GM23338 (cell line): ENCODE measurements around the gene CYRIA. TPM values are rescaled to one million over a fixed set of nuclear protein-coding genes. Genes with fewer than 3 reads are reported as not detected.

Experiments
- ATAC-seq: fragments of 200-7000 bp; cut with Tn5 transposase; 3 replicates; pipeline ENCODE4 v1.9.1; 2020
- DNase-seq: peaks from one replicate; pipeline ENCODE4 v3.0.0-alpha.2; 2015; ENCODE audit warnings: low spot score
- H2AFZ ChIP-seq: fragments of 200-600 bp; sonication (generic); 2 replicates; pipeline ENCODE4 v1.8.0; 2016; ENCODE audit warnings: antibody characterized with exemption, mild to moderate bottlenecking, moderate library complexity
- H3F3A ChIP-seq: fragments of 200-600 bp; sonication (generic); replicated peaks from 2 replicates; pipeline ENCODE4 v1.8.0; 2017; ENCODE audit warnings: antibody characterized with exemption, mixed run types, low read depth
- H3K27ac ChIP-seq: fragments of 200-600 bp; sonication (generic); 2 replicates; pipeline ENCODE4 v1.6.1; 2016; ENCODE audit warnings: low read depth
- H3K27me3 ChIP-seq: fragments of 200-600 bp; sonication (generic); 2 replicates; pipeline ENCODE4 v1.8.0; 2016; ENCODE audit warnings: mild to moderate bottlenecking, mixed run types, moderate library complexity; ENCODE audit not compliant: insufficient read depth
- H3K36me3 ChIP-seq: fragments of 200-600 bp; sonication (generic); 2 replicates; pipeline ENCODE4 v1.8.0; 2016; ENCODE audit warnings: mild to moderate bottlenecking; ENCODE audit not compliant: insufficient read depth
- H3K4me1 ChIP-seq: fragments of 200-600 bp; sonication (generic); 2 replicates; pipeline ENCODE4 v1.8.0; 2016; ENCODE audit warnings: mild to moderate bottlenecking, moderate library complexity; ENCODE audit not compliant: insufficient read depth
- H3K4me2 ChIP-seq: fragments of 200-600 bp; sonication (generic); 2 replicates; pipeline ENCODE4 v1.7.1; 2017; ENCODE audit warnings: mixed run types
- H3K4me3 ChIP-seq: fragments of 200-600 bp; sonication (generic); 2 replicates; pipeline ENCODE4 v1.6.1; 2016; ENCODE audit warnings: mixed run types
- H3K79me2 ChIP-seq: fragments of 200-600 bp; sonication (generic); replicated peaks from 2 replicates; pipeline ENCODE4 v1.8.0; 2017; ENCODE audit warnings: mild to moderate bottlenecking; ENCODE audit not compliant: insufficient read depth
- H3K9me2 ChIP-seq: fragments of 200-600 bp; sonication (generic); 2 replicates; pipeline ENCODE4 v1.8.0; 2017; ENCODE audit not compliant: insufficient read depth
- H4K20me1 ChIP-seq: fragments of 200-600 bp; sonication (generic); replicated peaks from 2 replicates; pipeline ENCODE4 v1.8.0; 2017; ENCODE audit warnings: mild to moderate bottlenecking; ENCODE audit not compliant: insufficient read depth
- H3K27ac Mint-ChIP-seq: 2 replicates; pipeline ENCODE4 v1.8.0; 2020; ENCODE audit warnings: inconsistent platforms, mild to moderate bottlenecking, moderate library complexity, mixed read lengths
- H3K27me3 Mint-ChIP-seq: 3 replicates; pipeline ENCODE4 v1.8.0; 2022; ENCODE audit warnings: low read depth, mild to moderate bottlenecking, moderate library complexity, mixed read lengths, inconsistent platforms; ENCODE audit not compliant: insufficient read depth, poor library complexity
- H3K36me3 Mint-ChIP-seq: 3 replicates; pipeline ENCODE4 v1.8.0; 2021; ENCODE audit warnings: low read depth, mild to moderate bottlenecking, inconsistent platforms, moderate library complexity, mixed read lengths
- H3K4me1 Mint-ChIP-seq: 3 replicates; pipeline ENCODE4 v1.8.0; 2020; ENCODE audit warnings: mild to moderate bottlenecking, inconsistent platforms, mixed read lengths
- H3K4me3 Mint-ChIP-seq: 3 replicates; pipeline ENCODE4 v1.8.0; 2021; ENCODE audit warnings: moderate library complexity, mild to moderate bottlenecking, inconsistent platforms, mixed read lengths
- H3K9me3 Mint-ChIP-seq: 3 replicates; pipeline ENCODE4 v1.8.0; 2020; ENCODE audit warnings: moderate library complexity, mild to moderate bottlenecking, inconsistent platforms, mixed read lengths
- ETS1 ChIP-seq: IDR thresholded peaks from 2 replicates; pipeline ENCODE4 v1.6.1; 2016; ENCODE audit warnings: antibody characterized with exemption
- EZH2 ChIP-seq: fragments of 200-600 bp; sonication (generic); IDR thresholded peaks from one replicate; pipeline ENCODE4 v1.8.0; 2017; ENCODE audit warnings: antibody characterized with exemption, mild to moderate bottlenecking, low read depth; ENCODE audit not compliant: unreplicated experiment
- JUNB ChIP-seq: IDR thresholded peaks from one replicate; pipeline ENCODE4 v1.6.1; 2016; ENCODE audit warnings: antibody characterized with exemption; ENCODE audit not compliant: unreplicated experiment
- POLR2AphosphoS5 ChIP-seq: IDR thresholded peaks from 2 replicates; pipeline ENCODE4 v1.6.1; 2016; ENCODE audit warnings: antibody characterized with exemption, low read depth
- REST ChIP-seq: IDR thresholded peaks from one replicate; pipeline ENCODE4 v1.6.1; 2018; ENCODE audit warnings: antibody characterized with exemption; ENCODE audit not compliant: unreplicated experiment
- STAT1 ChIP-seq: IDR thresholded peaks from one replicate; pipeline ENCODE4 v1.6.1; 2016; ENCODE audit warnings: antibody characterized with exemption; ENCODE audit not compliant: unreplicated experiment
- ZNF114 ChIP-seq: fragments of 250-450 bp; sonication (Bioruptor Pico); IDR thresholded peaks from 2 replicates; pipeline ENCODE4 v1.5.0; 2020; ENCODE audit warnings: mild to moderate bottlenecking, moderate library complexity
- ZNF331 ChIP-seq: fragments of 250-450 bp; sonication (Bioruptor Pico); IDR thresholded peaks from 2 replicates; pipeline ENCODE4 v1.5.0; 2020; ENCODE audit warnings: low read depth, mild to moderate bottlenecking, moderate library complexity
- ZNF462 ChIP-seq: fragments of 250-450 bp; sonication (Bioruptor Pico); IDR thresholded peaks from 2 replicates; pipeline ENCODE4 v1.5.0; 2020; ENCODE audit warnings: mild to moderate bottlenecking, moderate library complexity
- polyA plus RNA-seq: library from polyadenylated mRNA; unstranded; fragments of >200 nt; fragmentation: Nextera tagmentation; extraction: Ambion mirVana; gene quantifications from 2 replicates; pipeline ENCODE4 v1.2.1, GENCODE V29; 2016
- total RNA-seq: library from RNA; depleted of rRNA; stranded (reverse); fragments of >200 nt; shearing (Covaris generic); gene quantifications from 2 replicates; pipeline ENCODE4 v1.2.3, GENCODE V29; 2014
- TF ChIP-seq, protein P1 (sequence below), 2 experiments: fragments of 200-600 bp in 1 of 2; sonication (generic) in 1 of 2; conservative IDR thresholded peaks; 2 replicates each; pipeline versions ENCODE4 v1.5.1 to v1.6.1; 2016 to 2017; ENCODE audit warnings: antibody characterized with exemption in 2 of 2, low read depth in 2 of 2, mild to moderate bottlenecking in 2 of 2, moderate library complexity in 1 of 2

CYRIA gene
- total and polyA plus RNA-seq, 2 experiments from 2014 or later: 3.0 to 5.3 TPM

DNA sequence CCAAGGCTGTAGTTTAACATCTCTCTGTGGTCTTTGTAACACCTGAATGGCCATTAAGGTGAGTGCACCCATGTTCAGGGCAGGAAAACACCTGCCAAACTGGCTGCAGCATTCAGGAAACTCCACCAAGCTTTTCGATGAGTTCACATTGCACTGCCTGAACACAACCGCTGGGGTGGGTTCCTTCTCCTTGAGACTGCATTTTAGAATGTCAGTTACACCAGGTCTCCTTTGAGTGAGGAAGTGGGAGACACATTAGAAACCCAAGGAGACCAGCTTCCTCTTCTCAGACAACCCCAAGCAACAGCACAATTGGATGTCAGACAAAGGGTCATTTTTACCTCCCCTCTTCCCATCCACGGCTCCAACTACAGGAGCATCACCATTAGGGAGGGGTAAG lies 35.2 kb downstream of the CYRIA start:
- no peak overlapping the region for H3K27ac ChIP-seq
- no peaks in the 10 kb centered on the region for H3F3A ChIP-seq
- peaks cover 1% of the 10 kb centered on the region for H3K27me3 Mint-ChIP-seq
- no peak for DNase-seq
- H3K4me2 ChIP-seq: no peak overlapping the region
- H3K27me3 ChIP-seq: no peaks in the 10 kb centered on the region
- H2AFZ ChIP-seq: no peak overlapping the region
- H3K27ac Mint-ChIP-seq: no peak overlapping the region
- H3K36me3 Mint-ChIP-seq: no peaks in the 10 kb centered on the region
- TF ChIP-seq ZNF331 (no peak), POLR2AphosphoS5 (no peak), ZNF114 (CRISPR knock-in tag) (no peak)
- no peak overlapping the region for H3K4me3 ChIP-seq
- H3K4me3 Mint-ChIP-seq: no peak overlapping the region
- peaks cover 3% of the 10 kb centered on the region; the same call in 1 of the 3 replicates for H3K9me3 Mint-ChIP-seq
- no peaks in the 10 kb centered on the region for H3K9me2 ChIP-seq
- no peaks in the 10 kb centered on the region for H4K20me1 ChIP-seq
- H3K36me3 ChIP-seq: no peaks in the 10 kb centered on the region
- peaks cover 14% of the 10 kb centered on the region for H3K4me1 ChIP-seq
- H3K79me2 ChIP-seq: no peaks in the 10 kb centered on the region
- ATAC-seq: no peak
- peaks cover 37% of the 10 kb centered on the region for H3K4me1 Mint-ChIP-seq

DNA sequence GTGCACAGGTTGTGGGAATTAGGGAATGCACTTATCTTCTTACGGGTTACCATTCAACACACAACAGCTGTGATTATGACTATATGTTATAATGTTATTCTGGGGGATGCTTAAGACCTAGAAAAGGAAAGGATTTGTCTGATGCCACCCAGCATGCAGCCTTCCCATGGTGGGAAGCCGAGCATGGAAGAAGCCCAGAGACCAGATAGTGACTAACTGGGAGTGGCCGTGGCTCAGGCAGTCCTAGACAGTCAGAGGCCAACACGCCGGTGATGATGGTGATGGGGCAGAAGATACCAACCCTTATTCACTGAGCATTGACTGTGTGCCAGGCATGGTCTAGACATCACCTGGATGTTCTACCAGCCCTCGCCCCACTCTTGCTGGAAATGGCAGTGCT lies 35.9 kb downstream of the CYRIA start:
- Histone ChIP-seq H3K27ac (no peak overlapping the region), H3K9me2 (no peaks in the 10 kb centered on the region), H2AFZ (no peak overlapping the region), H3K27me3 (no peaks in the 10 kb centered on the region), H3K79me2 (no peaks in the 10 kb centered on the region), H3K4me2 (no peak overlapping the region), H3K36me3 (no peaks in the 10 kb centered on the region), H3F3A (no peaks in the 10 kb centered on the region), H3K4me3 (no peak overlapping the region), H4K20me1 (no peaks in the 10 kb centered on the region), H3K4me1 (peaks cover 20% of the 10 kb centered on the region)
- no peak overlapping the region for H3K27ac Mint-ChIP-seq
- H3K36me3 Mint-ChIP-seq: no peaks in the 10 kb centered on the region
- H3K4me3 Mint-ChIP-seq: no peak overlapping the region
- peaks cover 3% of the 10 kb centered on the region; the same call in 1 of the 3 replicates for H3K9me3 Mint-ChIP-seq
- no peak for ATAC-seq
- peaks cover 1% of the 10 kb centered on the region for H3K27me3 Mint-ChIP-seq
- peaks cover 43% of the 10 kb centered on the region for H3K4me1 Mint-ChIP-seq
- DNase-seq: no peak
- TF ChIP-seq REST (no peak), ETS1 (no peak), ZNF462 (no peak), STAT1 (no peak), ZNF331 (no peak), JUNB (no peak), POLR2AphosphoS5 (no peak), EZH2 (no peak)
- TF ChIP-seq, protein P1, sequence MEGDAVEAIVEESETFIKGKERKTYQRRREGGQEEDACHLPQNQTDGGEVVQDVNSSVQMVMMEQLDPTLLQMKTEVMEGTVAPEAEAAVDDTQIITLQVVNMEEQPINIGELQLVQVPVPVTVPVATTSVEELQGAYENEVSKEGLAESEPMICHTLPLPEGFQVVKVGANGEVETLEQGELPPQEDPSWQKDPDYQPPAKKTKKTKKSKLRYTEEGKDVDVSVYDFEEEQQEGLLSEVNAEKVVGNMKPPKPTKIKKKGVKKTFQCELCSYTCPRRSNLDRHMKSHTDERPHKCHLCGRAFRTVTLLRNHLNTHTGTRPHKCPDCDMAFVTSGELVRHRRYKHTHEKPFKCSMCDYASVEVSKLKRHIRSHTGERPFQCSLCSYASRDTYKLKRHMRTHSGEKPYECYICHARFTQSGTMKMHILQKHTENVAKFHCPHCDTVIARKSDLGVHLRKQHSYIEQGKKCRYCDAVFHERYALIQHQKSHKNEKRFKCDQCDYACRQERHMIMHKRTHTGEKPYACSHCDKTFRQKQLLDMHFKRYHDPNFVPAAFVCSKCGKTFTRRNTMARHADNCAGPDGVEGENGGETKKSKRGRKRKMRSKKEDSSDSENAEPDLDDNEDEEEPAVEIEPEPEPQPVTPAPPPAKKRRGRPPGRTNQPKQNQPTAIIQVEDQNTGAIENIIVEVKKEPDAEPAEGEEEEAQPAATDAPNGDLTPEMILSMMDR (conservative IDR thresholded peaks at IDR 0.05; ENCODE audit: low read depth in 2 of 2): no peak
